Neural cell (in vitro differentiated cells): Measurements from ENCODE around the gene MYO10. TPM values are rescaled to one million over a fixed set of nuclear protein-coding genes. Genes with fewer than 3 reads are reported as not detected.

ENCODE experiments used
- H2AFZ ChIP-seq: fragments of 200-600, 300-800 bp; sonication (generic), shearing (Covaris generic); 2 replicates; pipeline ENCODE4 v1.6.0; 2014; ENCODE audit warnings: low read depth, mild to moderate bottlenecking, antibody characterized with exemption, low read length, moderate library complexity
- H3F3A ChIP-seq: fragments of 200-600 bp; shearing (Covaris generic); 2 replicates; pipeline ENCODE4 v1.6.1; 2016; ENCODE audit warnings: mild to moderate bottlenecking, moderate library complexity, mixed read lengths, antibody characterized with exemption, low read length; ENCODE audit not compliant: insufficient read depth, poor library complexity, severe bottlenecking
- H3K27ac ChIP-seq: fragments of 200-600, 300-800 bp; sonication (generic), shearing (Covaris generic); 2 replicates; pipeline ENCODE4 v1.5.1; 2014; ENCODE audit warnings: mild to moderate bottlenecking, low read length, moderate library complexity
- H3K27me3 ChIP-seq: fragments of 300-800, 200-600 bp; sonication (generic), shearing (Covaris generic); 2 replicates; pipeline ENCODE4 v1.6.0; 2014; ENCODE audit warnings: mild to moderate bottlenecking, low read depth, low read length, moderate library complexity; ENCODE audit not compliant: insufficient read depth
- H3K36me3 ChIP-seq: fragments of 300-800, 200-600 bp; sonication (generic), shearing (Covaris generic); 2 replicates; pipeline ENCODE4 v1.5.1; 2014; ENCODE audit warnings: mild to moderate bottlenecking, antibody characterized with exemption, low read length, moderate library complexity; ENCODE audit not compliant: insufficient read depth
- H3K4me2 ChIP-seq: fragments of 300-800, 200-600 bp; sonication (generic), shearing (Covaris generic); 2 replicates; pipeline ENCODE4 v1.6.0; 2014; ENCODE audit warnings: mild to moderate bottlenecking, low read length
- H3K4me3 ChIP-seq: fragments of 300-800, 200-600 bp; sonication (generic), shearing (Covaris generic); 2 replicates; pipeline ENCODE4 v1.5.1; 2014; ENCODE audit warnings: mild to moderate bottlenecking, low read length, moderate library complexity
- H3K79me2 ChIP-seq: fragments of 200-600 bp; shearing (Covaris generic); replicated peaks from 2 replicates; pipeline ENCODE4 v1.6.0; 2014; ENCODE audit warnings: mild to moderate bottlenecking, low read length, moderate library complexity; ENCODE audit not compliant: insufficient read depth
- H3K9ac ChIP-seq: fragments of 300-800, 200-600 bp; sonication (generic), shearing (Covaris generic); 2 replicates; pipeline ENCODE4 v1.6.1; 2016; ENCODE audit warnings: mild to moderate bottlenecking, low read length, mixed read lengths
- H3K9me2 ChIP-seq: fragments of 200-600 bp; shearing (Covaris generic); 2 replicates; pipeline ENCODE4 v1.6.1; 2016; ENCODE audit warnings: mild to moderate bottlenecking, low read length, mixed read lengths; ENCODE audit not compliant: insufficient read depth
- H3K9me3 ChIP-seq: fragments of 200-600, 300-800 bp; sonication (generic), shearing (Covaris generic); 2 replicates; pipeline ENCODE4 v1.6.1; 2016; ENCODE audit warnings: mild to moderate bottlenecking, mixed run types, low read length, moderate library complexity, mixed read lengths
- H4K20me1 ChIP-seq: fragments of 200-600 bp; shearing (Covaris generic); 2 replicates; pipeline ENCODE4 v1.6.1; 2016; ENCODE audit warnings: mild to moderate bottlenecking, mixed run types; ENCODE audit not compliant: insufficient read depth
- EP300 ChIP-seq: fragments of 450-650 bp; conservative IDR thresholded peaks from 2 replicates; pipeline ENCODE4 v1.6.1; 2014; ENCODE audit warnings: antibody characterized with exemption, mild to moderate bottlenecking, moderate library complexity; ENCODE audit not compliant: poor library complexity, severe bottlenecking
- EZH2 ChIP-seq: fragments of 200-600, 300-800 bp; shearing (Covaris generic), sonication (generic); IDR thresholded peaks from 2 replicates; pipeline ENCODE4 v1.6.1; 2014; ENCODE audit warnings: antibody characterized with exemption, low read length, borderline replicate concordance, mild to moderate bottlenecking; ENCODE audit not compliant: insufficient read depth, poor library complexity, severe bottlenecking
- MXI1 ChIP-seq: fragments of 450-650 bp; conservative IDR thresholded peaks from 2 replicates; pipeline ENCODE4 v1.6.1; 2014; ENCODE audit warnings: antibody characterized with exemption, mild to moderate bottlenecking; ENCODE audit not compliant: poor library complexity, severe bottlenecking
- POLR2AphosphoS5 ChIP-seq: IDR thresholded peaks from 2 replicates; pipeline ENCODE4 v1.6.1; 2012
- RAD21 ChIP-seq: fragments of 450-650 bp; conservative IDR thresholded peaks from 2 replicates; pipeline ENCODE4 v1.6.1; 2014; ENCODE audit warnings: antibody characterized with exemption, mild to moderate bottlenecking, moderate library complexity
- SMC3 ChIP-seq: fragments of 450-650 bp; conservative IDR thresholded peaks from 2 replicates; pipeline ENCODE4 v1.6.1; 2014; ENCODE audit warnings: antibody characterized with exemption, mild to moderate bottlenecking, moderate library complexity; ENCODE audit not compliant: poor library complexity
- TAF1 ChIP-seq: IDR thresholded peaks from 2 replicates; pipeline ENCODE4 v1.6.1; 2012; ENCODE audit warnings: low read depth
- polyA plus RNA-seq: library from polyadenylated mRNA; depleted of rRNA; stranded (reverse); fragments of >200 nt; gene quantifications from 2 replicates; pipeline ENCODE4 v1.2.3, GENCODE V29; 2014
- TF ChIP-seq, protein P1 (sequence below): IDR thresholded peaks from 2 replicates; pipeline ENCODE4 v1.6.1; 2012; ENCODE audit warnings: borderline replicate concordance
- TF ChIP-seq, protein P2 (sequence below): fragments of 450-650 bp; IDR thresholded peaks from 2 replicates; pipeline ENCODE4 v1.5.1; 2014; ENCODE audit warnings: antibody characterized with exemption, mild to moderate bottlenecking, moderate library complexity; ENCODE audit not compliant: poor library complexity, severe bottlenecking

The MYO10 gene
- polyA plus RNA-seq, 1 donor from 2014 or later = 3.2 TPM

DNA sequence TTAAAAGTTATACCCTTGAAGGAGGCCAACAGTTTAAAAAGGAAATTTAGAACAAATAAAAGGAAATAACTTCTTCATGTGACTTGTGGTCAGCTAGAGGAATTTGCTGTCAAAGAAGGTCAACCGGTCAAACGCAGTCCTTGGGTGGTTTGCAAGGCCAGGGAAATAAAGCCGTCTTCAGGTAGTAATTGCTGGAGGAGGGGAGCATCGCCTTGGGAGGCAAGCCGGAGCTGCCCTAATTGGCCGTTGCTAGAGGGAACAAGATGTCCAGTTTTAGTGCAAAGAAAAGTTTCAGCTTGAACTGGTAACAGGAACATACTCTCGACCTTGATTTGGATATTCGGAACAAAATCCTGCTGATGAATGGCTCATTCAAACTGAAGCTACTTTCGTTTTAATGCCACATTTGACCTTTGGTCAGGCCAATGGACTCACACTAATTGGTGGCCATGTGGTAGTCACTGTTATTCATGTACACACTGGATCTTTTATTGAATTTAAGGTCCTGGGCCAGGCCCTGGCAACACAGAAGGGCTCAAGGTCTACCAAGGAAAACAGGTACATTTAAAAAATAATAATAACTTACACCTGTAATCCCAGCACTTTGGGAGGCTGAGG, 47.0 kb upstream of the MYO10 start:
- Histone ChIP-seq H3K4me3 (no peak overlapping the region), H2AFZ (no peak overlapping the region), H3F3A (no peaks in the 10 kb centered on the region), H3K9me3 (no peaks in the 10 kb centered on the region), H3K4me2 (no peak overlapping the region), H3K27me3 (no peaks in the 10 kb centered on the region), H3K79me2 (no peaks in the 10 kb centered on the region), H3K9me2 (no peaks in the 10 kb centered on the region), H4K20me1 (no peaks in the 10 kb centered on the region), H3K9ac (no peak overlapping the region), H3K27ac (no peak overlapping the region), H3K36me3 (no peaks in the 10 kb centered on the region)
- no peak for TF ChIP-seq EZH2
- no peak for TF ChIP-seq MXI1
- no peak for TF ChIP-seq TAF1
- TF ChIP-seq SMC3 = no peak

DNA sequence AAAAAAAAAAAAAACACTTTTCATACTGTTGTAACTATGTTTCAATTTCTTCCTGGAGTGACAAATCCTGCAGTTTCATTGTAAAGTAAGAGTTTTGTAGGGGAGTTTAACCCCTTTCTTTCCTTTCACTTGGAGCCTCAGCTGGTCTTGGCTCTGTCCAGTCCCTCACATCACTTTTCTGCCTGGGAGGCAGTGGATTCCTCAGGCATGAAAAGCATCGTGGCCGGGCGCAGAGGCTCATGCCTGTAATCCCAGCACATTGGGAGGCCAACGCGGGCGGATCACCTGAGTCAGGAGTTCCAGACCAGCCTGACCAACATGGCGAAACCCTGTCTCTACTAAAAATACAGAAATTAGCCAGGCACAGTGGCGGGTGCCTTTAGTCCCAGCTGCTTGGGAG, 45.6 kb upstream of the MYO10 start:
- Histone ChIP-seq H3K9me2 (no peaks in the 10 kb centered on the region), H3K4me3 (no peak overlapping the region), H3K36me3 (no peaks in the 10 kb centered on the region), H3K9ac (no peak overlapping the region), H2AFZ (no peak overlapping the region), H3F3A (no peaks in the 10 kb centered on the region), H3K9me3 (no peaks in the 10 kb centered on the region), H3K27ac (no peak overlapping the region), H3K27me3 (no peaks in the 10 kb centered on the region), H3K79me2 (no peaks in the 10 kb centered on the region), H4K20me1 (no peaks in the 10 kb centered on the region), H3K4me2 (no peak overlapping the region)
- no peak for TF ChIP-seq TAF1
- no peak for TF ChIP-seq SMC3
- TF ChIP-seq, protein P1, sequence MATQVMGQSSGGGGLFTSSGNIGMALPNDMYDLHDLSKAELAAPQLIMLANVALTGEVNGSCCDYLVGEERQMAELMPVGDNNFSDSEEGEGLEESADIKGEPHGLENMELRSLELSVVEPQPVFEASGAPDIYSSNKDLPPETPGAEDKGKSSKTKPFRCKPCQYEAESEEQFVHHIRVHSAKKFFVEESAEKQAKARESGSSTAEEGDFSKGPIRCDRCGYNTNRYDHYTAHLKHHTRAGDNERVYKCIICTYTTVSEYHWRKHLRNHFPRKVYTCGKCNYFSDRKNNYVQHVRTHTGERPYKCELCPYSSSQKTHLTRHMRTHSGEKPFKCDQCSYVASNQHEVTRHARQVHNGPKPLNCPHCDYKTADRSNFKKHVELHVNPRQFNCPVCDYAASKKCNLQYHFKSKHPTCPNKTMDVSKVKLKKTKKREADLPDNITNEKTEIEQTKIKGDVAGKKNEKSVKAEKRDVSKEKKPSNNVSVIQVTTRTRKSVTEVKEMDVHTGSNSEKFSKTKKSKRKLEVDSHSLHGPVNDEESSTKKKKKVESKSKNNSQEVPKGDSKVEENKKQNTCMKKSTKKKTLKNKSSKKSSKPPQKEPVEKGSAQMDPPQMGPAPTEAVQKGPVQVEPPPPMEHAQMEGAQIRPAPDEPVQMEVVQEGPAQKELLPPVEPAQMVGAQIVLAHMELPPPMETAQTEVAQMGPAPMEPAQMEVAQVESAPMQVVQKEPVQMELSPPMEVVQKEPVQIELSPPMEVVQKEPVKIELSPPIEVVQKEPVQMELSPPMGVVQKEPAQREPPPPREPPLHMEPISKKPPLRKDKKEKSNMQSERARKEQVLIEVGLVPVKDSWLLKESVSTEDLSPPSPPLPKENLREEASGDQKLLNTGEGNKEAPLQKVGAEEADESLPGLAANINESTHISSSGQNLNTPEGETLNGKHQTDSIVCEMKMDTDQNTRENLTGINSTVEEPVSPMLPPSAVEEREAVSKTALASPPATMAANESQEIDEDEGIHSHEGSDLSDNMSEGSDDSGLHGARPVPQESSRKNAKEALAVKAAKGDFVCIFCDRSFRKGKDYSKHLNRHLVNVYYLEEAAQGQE = no peak
- TF ChIP-seq RAD21 = no peak
- TF ChIP-seq POLR2AphosphoS5 = no peak
- no peak for TF ChIP-seq MXI1
- no peak for TF ChIP-seq EP300
- TF ChIP-seq, protein P2, sequence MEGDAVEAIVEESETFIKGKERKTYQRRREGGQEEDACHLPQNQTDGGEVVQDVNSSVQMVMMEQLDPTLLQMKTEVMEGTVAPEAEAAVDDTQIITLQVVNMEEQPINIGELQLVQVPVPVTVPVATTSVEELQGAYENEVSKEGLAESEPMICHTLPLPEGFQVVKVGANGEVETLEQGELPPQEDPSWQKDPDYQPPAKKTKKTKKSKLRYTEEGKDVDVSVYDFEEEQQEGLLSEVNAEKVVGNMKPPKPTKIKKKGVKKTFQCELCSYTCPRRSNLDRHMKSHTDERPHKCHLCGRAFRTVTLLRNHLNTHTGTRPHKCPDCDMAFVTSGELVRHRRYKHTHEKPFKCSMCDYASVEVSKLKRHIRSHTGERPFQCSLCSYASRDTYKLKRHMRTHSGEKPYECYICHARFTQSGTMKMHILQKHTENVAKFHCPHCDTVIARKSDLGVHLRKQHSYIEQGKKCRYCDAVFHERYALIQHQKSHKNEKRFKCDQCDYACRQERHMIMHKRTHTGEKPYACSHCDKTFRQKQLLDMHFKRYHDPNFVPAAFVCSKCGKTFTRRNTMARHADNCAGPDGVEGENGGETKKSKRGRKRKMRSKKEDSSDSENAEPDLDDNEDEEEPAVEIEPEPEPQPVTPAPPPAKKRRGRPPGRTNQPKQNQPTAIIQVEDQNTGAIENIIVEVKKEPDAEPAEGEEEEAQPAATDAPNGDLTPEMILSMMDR = no peak
- no peak for TF ChIP-seq EZH2

DNA sequence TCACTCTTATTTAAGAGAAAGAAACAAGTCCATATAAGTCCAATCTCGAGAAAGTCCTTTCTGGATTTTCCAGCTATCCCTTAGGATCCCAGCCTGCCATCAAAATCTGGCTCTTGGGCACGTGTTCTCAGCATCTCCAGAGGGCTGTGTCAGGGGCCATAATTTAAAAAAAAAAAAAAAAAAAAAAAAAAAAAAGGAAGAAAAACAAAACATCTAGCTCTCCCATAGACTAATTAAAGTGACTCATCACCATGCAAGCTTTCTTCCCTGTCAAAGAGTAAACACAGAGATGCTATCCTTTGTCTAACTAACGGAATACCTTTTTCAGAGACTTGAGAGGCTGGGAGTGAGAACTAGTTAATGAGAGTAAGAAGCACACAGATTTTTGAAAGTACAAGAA, 44.9 kb upstream of the MYO10 start:
- no peak overlapping the region for H2AFZ ChIP-seq
- H3K9me3 ChIP-seq = no peaks in the 10 kb centered on the region
- H3K9me2 ChIP-seq = no peaks in the 10 kb centered on the region
- H4K20me1 ChIP-seq = no peaks in the 10 kb centered on the region
- H3K27ac ChIP-seq = no peak overlapping the region
- H3K36me3 ChIP-seq = no peaks in the 10 kb centered on the region
- no peak overlapping the region for H3K9ac ChIP-seq
- no peaks in the 10 kb centered on the region for H3K27me3 ChIP-seq
- no peaks in the 10 kb centered on the region for H3K79me2 ChIP-seq
- H3F3A ChIP-seq = no peaks in the 10 kb centered on the region
- H3K4me3 ChIP-seq = no peak overlapping the region
- TF ChIP-seq RAD21 (no peak), SMC3 (no peak), EP300 (no peak), TAF1 (no peak), EZH2 (no peak), MXI1 (no peak), POLR2AphosphoS5 (no peak)
- TF ChIP-seq, protein P2 = no peak
- TF ChIP-seq, protein P1 = no peak
- H3K4me2 ChIP-seq = no peak overlapping the region
